OCI-M2 (cell line): ENCODE measurements around the gene FASN.
"Not testable (repeated sequence)": the region's sequence is repeated elsewhere in the genome, so short reads cannot be mapped to it uniquely, and the experiment has no call there.

Experiments
- DNase-seq: peaks from one replicate; lab custom pipeline; 2025; ENCODE audit not compliant: unreplicated experiment; lab: John Stamatoyannopoulos, UW

Gene FASN

GRCh38 chr17:82098169-82098938 lies at the start of gene FASN:
Gene FASN (minus strand): TSS chr17:82098236. CDS start chr17:82096445, 1,791 bp downstream.
- peak; percentile 57 for DNase-seq

GRCh38 chr17:82146663-82147654 lies 48.9 kb upstream of the FASN start:
- DNase-seq: no peak

GRCh38 chr17:82145550-82146155 lies 47.6 kb upstream of the FASN start:
- no peak for DNase-seq

GRCh38 chr17:82143333-82143732 lies 45.3 kb upstream of the FASN start:
- no peak for DNase-seq

- DNase-seq: not testable (repeated sequence)
These were observed 41.9 kb upstream of the FASN start for GRCh38 chr17:82139961-82140360.

- DNase-seq: no peak
These were observed 40.5 kb upstream of the FASN start for GRCh38 chr17:82138511-82138992.

- DNase-seq: no peak
These were observed 36.1 kb upstream of the FASN start for GRCh38 chr17:82134101-82134500.

- not testable (repeated sequence) for DNase-seq
These were observed 35.3 kb upstream of the FASN start for GRCh38 chr17:82133166-82133953.

GRCh38 chr17:82129095-82129494 lies 31.1 kb upstream of the FASN start:
- DNase-seq: no peak

GRCh38 chr17:82128287-82128686 lies 30.3 kb upstream of the FASN start:
- DNase-seq: no peak

GRCh38 chr17:82127704-82128103 lies 29.7 kb upstream of the FASN start:
- DNase-seq: no peak

- DNase-seq: no peak
These were observed 29.2 kb upstream of the FASN start for GRCh38 chr17:82127315-82127595.

- DNase-seq: no peak
These were observed 28.7 kb upstream of the FASN start for GRCh38 chr17:82126556-82127314.

GRCh38 chr17:82124101-82124500 lies 26.1 kb upstream of the FASN start:
- no peak for DNase-seq

- DNase-seq: no peak
These were observed 23.9 kb upstream of the FASN start for GRCh38 chr17:82121660-82122629.

GRCh38 chr17:82121246-82121645 lies 23.2 kb upstream of the FASN start:
- DNase-seq: no peak

GRCh38 chr17:82120148-82120547 lies 22.1 kb upstream of the FASN start:
- no peak for DNase-seq

GRCh38 chr17:82118815-82119380 lies 20.9 kb upstream of the FASN start:
- DNase-seq: no peak
